Measurements from ENCODE around the gene PLA2G12A.
A peak's percentile ranks its signal among the peaks of the same experiment; 100 is the strongest.

Gene PLA2G12A

DNA sequence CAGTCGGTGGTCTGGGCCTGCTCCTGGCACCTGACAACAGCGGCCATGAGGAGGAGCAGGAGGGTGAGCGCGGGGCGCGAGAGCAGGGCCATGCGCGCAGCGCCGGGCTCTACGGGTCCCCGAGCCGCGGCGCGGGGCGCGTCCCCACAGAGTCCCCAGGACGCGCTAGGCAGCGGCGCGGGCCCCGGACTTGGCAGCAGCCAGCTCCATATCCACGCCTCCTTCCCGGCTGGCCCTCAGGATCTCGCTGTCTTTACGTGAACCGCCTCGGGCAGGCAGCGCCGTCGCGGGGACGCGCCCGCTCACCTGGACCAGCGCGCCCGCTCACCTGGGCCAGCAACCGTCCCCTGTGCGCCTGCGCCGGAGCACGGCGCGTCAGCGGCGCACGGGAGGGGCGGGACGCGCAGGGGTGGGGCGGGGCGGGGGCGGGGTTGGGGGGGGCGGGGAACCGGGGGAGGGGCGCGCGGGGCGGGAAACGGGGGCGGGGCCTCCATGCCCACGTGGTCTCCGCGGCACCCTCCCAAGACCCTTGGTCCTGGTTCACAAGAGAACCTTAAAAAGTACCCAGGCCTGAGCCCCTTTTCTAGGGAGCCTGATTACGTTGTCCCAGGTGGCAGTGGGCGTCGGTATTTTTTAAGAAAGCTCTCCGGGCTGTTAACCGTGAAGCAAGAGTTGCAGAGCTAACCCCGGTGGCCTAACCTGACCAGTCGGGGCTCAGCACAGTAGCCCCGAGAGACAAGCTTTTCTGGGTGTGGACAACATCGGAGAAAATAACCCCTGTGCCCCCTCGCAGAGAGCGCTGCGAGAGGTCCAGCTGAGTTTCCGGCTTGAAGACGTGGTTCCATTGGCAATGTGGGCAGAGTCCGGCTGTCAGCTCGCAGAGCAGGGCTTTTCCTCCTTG is at the start of gene PLA2G12A:
Gene PLA2G12A, minus strand, starts transcription at position 353 of the 901 bp plus-strand sequence. Its CDS starts 261 bp downstream, at position 92.
- peak; percentile 64 for DNase-seq (ENCODE audit: low read depth)

DNA sequence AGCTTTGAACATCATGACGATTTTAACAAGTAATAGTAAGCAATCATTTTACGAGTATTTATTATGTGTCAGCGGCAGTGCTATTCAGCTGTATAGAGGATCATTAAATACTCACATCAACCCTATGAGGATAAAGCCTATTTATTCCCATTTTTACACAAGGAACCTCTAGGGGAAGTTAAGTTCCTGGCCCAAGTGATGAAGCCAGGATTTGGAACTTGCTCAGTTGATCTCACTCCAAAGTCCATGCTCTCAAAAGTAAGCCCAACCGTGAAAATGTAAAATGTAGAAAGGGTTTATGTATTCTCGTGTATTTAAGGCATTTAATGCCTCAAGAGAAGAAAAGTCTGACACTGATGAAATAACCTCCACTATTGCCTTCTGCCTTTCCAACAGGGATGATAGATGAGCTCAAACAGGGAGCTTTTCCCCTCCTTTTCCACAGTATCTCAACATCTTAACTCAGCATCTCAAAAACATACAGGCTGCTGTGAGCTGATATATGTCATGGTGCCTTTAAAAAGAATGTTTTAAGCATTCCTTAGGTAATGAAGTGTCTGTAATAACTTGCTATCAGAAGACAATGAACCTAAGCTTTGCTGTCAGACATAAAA is 35.0 kb upstream of the PLA2G12A start:
- no peak for DNase-seq (ENCODE audit: low read depth)

DNA sequence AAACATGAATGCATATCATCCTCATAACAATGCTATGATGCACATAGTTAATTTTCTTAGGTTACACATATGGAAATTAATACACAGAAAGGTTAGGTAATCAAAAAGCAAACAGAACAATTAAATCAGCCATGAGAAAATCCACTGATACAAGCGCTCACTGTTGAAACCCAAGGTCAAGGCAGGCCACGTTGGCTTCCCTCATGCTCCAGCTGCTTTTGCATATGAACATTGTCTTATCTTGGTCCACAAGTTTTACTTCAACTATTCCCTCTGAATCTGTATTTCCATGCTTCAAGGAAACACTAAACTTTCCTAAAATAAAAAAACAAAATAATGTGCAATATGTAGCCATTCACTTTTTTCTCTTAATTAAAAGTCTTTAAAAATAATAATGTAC is 34.5 kb upstream of the PLA2G12A start:
- DNase-seq (ENCODE audit: low read depth), result no peak

DNA sequence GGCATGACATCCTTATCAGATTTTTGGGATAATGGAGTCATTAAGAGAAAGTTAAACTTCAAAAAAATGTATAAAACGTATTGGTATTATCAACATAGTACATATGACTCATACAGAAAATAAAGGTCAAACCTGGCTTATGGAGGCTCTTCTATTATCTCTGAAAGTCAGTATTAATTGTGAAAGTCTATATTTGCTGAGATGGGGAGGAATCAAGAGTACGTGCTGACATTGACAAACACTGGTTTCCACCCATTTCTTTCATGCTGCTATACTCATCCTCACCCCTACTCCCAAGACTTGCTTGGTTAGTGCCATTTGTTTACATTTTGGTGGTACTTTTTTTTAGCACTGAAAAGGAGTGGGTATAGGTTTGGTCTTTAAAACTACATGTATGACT is 30.8 kb upstream of the PLA2G12A start:
- DNase-seq (ENCODE audit: low read depth), result peak; percentile 9

DNA sequence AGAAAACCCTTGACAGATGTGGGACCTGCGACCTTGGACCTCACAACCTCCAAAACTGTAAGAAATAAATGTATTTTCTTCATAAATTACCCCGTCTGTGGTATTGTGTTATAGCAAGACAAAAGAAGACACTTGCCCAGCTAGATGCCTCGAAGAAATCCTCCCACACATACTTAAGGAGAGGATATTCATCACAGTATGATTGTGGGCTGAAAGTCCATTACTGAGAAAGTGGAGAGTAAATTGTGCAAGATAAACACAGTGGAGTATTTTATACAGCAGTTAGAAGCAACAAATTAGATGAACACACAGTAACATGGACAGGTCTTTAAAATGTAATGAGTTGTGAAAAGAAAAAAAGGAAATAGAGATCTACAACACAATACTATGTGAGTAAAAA is 25.8 kb upstream of the PLA2G12A start:
- no peak for DNase-seq (ENCODE audit: low read depth)

DNA sequence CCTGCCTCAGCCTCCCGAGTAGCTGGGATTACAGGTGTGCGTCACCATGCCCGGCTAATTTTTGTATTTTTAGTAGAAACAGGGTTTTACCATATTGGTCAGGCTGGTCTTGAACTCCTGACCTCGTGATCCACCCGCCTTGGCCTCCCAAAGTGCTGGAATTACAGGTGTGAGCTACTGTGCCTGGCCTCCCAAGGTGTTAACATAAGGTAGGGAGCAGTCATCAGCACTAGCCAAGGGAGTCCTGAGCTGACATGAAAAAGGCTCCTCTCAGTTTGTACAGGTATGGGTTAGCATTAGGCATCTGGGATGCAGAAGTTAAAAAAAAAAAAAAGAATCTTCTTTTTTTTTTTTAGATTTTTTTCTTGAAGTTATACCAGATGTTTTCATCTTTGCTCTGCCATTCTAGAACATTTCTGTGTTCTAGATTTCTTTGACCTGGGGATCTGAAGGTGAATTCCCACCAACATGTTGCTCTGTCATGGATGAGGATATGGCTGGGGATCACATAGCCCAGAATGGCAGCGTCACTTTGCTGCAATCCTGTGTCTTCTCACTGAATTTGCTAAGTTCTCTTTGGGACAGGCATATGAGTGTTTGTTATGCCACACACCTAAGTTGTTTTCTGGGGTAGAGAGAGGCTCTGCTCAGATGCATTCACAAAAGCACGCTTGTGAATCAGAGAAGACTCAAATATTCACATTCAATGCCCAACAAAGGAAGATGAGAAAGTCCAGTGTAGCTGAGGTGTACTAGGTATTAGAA is 24.4 kb upstream of the PLA2G12A start:
- DNase-seq (ENCODE audit: low read depth), result no peak

DNA sequence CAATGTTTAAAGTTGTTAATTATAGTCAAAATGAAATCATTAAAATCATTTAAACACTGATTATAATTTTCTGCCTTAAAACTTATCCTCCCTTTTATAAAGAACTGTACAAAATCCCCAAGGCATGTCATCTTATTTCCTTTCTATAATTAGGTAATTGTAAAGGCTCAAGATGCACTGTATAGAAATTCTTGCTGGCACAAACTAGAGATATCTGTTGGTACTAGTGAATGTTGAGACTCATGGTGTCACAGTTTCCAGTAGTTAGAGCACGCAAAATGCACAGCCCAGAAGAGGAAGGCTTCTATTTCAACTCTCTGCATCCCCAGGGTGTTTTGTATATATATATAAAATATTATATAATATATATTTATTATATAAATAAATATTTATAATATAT is 22.7 kb upstream of the PLA2G12A start:
- DNase-seq (ENCODE audit: low read depth), result no peak

DNA sequence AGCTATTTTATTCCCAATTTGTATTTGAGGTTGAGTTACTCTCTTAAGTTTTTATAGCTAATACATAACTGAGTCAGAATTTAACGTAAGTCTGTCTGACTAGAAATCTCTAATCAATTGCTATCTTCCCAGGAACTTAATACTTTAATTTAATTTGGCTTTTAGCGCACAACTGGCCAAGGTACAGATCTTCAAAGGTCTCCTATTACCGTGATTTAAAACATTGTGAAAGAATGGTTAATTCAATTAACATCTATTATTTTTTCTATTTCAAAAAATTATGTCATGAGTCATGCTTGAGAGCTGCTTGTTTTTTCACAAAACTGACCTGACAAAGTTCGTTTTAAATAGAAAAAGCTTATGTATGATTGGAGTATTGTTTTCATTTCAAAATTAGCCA is 22.0 kb upstream of the PLA2G12A start:
- DNase-seq (ENCODE audit: low read depth), result no peak

DNA sequence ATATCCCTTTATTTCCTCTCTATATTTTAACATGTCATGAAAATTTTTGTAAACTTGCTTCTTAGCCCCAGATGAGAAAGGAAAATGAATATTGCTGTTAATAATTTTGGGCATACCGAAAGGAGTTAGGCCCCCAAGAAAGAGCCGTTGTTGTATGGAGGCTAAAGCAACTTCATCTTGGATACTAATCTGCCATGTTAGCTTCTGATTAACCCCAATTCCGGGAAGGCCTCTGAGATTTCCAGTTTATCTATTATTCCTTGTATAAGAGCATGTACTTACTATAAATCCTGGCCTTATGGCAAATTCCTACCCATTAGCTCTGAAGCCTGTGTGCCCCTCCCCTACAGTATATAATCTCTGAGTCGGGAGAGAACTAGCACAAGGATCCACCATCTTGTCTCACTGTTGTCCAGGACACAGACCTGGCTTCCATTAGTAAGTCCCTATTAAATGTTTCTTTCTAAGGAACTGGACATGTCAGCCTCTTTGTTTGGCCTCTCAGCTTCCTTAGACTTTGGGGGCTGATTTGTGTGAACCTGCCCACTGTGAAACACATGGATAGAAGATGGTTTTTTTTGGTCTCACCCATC is 20.9 kb upstream of the PLA2G12A start:
- no peak for DNase-seq (ENCODE audit: low read depth)

DNA sequence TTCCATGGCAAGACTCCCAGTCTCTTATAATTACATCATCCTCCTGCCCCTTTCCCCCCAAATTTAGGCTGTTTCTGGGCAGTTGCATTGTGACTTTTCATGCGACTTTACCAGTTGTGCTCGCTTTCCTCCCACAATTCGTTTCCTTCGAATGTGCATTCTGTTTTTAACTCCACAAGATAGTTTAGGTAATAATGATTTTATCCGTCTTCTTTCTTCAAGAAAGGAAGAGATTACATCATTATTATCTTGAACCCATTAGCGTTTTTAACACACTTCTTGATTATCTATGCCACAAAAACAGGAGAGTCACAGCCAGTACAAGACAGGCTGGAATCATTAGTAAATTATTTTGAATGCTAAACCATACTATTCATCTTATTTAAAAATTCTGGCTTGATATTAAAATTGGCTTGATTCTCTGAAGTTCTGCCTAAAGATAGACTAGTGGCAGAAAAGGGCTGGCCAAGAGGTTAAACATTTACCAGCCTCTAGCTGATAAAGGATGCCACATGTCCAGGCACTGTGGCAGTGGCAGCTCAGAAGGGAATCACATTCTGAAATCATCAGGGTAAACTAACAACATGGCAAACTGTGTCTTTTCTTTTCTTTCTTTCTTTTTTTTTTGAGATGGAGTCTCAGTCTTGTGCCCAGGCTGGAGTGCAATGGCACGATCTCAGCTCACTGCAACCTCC is 19.7 kb upstream of the PLA2G12A start:
- DNase-seq (ENCODE audit: low read depth), result no peak

DNA sequence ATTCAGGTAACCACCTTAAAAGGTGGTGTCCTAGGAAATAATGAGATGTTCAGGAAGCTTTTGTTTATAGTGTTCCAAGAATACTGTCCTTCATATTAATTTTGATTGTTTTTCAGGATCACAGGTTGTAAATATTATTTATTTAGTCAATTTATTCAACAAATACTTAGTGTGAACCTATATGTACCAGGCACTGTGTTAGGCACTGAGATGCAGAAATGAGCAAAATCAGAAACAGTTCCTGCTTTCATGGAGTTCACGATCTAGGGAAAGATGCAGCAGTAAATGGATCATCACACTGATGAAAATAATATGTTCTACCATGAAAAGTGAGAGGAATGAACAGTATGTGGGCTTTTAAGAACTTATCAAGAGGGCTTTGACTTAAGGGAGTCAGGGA is 18.2 kb upstream of the PLA2G12A start:
- DNase-seq (ENCODE audit: low read depth), result no peak

DNA sequence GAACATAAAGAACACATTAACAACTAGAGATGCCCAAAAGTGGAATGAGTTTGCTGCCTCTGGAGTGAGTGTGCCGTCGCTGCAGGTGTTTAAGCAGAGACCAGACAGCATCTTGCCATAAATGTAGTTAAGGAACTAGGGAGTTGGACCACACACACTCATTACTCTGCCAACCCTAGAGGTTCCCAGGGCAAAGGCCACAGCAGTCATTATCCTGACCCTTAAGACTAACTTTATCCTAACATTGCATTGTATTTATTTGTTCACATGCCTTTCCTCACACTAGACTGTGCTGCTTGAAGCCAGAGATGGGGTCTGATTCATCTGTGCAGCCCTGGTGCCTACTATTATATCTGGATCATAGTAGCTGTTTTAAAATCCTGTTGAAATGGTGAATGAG is 16.9 kb upstream of the PLA2G12A start:
- no peak for DNase-seq (ENCODE audit: low read depth)

DNA sequence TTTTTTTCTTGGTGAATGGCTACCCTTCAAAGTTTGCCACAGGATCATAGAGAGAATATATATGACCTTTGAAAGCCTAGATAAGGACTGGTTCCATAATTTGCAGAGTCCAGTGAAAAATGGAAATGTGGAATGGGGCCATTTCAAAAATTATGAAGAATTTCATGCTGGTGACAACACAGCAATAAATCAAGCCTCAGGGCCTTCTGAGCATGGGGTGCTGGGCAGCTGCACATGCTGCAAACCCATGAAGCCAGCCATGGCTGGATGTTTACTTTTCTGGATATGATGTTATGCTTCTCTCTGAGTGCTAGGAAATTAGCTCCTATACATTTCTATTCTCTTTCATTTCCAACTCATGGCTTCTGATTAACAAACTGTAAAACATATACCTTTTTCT is 16.0 kb upstream of the PLA2G12A start:
- no peak for DNase-seq (ENCODE audit: low read depth)

DNA sequence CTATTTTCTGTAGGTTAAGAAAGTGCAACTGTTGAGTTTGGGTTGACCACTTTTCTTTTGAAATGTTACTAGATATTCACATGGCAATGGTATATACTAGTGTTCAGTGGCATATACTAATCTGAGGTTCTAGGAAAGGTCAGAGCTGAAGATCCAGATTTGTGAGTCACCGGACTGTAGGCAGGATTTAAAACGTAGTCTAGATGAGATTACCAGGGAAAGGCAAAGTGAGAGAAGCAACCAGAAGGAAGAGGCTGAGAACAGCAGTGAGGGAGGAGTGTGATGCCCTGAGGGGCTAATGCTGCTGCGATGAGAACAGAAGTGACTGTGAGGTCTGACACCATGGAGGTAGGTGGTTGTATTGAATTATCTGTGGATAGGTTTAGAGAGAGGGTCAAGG is 9.7 kb upstream of the PLA2G12A start:
- peak; percentile 57 for DNase-seq (ENCODE audit: low read depth)

DNA sequence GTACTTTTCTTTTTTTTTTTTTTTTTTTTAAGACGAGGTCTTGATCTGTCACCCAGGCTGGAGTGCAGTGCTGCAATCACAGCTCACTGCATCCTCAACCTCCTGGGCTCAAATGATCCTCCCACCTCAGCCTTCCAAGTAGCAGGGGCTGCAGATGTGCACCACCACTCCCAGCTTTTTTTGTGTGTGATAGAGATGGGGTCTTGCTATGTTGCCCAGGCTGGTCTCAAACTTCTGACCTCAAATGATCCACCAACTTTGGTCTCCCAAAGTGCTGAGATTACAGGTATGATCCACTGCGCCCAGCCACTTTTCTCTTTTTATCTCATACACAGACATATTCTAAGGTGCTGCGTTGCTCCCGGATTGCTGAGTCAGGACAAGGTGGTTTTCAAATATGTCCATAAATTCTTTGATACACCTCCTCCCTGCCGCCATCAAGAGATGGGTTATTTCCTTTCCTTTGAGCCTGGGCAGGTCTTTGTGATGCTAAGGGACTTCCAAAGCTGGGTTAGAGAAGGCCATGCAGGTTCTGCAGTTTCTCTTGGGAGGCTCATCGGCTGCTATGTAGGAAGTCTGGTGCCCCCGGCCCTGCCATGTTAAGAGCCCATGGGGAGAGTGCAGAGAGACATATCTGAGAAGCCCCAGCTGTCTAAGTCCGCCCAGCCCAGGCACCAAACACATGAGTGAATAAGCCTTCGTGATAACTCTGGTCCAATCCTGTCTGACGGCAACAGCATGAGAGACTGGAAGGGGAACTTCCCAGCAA is 8.4 kb upstream of the PLA2G12A start:
- DNase-seq (ENCODE audit: low read depth), result no peak

DNA sequence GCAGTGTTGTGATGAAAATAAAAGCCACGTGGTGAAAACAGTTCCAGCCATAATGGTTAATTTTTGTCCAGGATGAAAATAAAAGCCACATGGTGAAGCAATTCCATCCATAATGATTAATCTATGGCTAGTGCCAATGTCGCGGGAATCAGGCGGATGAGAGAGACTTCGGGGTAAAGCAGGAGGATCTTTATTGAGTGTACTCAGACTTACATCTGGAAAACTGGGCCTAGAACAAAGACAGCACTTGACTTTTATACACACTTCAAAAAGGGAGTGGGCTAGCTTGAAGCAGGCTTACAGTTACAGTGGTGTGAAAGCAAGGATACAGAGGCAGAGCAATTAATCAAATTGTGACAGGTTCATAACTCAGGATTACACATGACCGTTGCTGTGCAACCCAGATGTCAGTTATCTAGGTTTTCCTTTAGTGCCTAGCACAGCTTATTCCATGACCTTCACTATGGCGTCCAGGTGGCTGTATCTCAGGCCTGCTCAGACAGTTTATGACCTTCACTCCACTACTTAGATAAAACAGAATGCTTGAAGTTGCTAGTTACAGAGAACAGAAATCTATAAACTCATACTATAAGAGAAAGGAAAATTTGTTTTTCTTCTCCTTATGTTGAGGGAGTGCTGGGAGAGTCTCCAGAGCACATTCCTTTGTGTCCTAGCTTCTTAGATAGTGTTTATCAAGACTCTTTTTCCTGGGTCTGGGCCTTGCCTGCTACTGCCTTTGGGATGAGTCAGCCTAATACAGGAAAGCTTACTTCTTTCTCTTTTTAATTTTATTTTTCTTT is 5.9 kb upstream of the PLA2G12A start:
- peak; percentile 61 for DNase-seq (ENCODE audit: low read depth)

DNA sequence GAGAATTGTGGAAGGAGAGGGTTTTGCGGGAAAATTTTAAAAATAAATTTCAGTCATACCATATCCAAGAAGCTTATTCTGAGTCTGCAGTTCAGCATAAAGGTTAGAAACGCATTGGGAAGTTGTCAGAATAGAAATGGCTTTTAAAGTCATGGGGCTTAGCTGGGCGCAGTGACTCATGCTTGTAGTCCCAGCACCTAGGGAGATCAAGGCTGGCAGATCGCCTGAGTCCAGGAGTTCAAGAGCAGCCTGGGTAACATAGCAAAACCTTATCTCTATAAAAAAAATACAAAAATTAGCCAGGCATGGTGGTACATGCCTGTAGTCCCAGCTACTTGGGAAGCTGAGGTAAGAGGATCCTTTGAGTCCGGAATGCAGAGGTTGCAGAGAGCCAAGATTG is 3.9 kb upstream of the PLA2G12A start:
- no peak for DNase-seq (ENCODE audit: low read depth)

DNA sequence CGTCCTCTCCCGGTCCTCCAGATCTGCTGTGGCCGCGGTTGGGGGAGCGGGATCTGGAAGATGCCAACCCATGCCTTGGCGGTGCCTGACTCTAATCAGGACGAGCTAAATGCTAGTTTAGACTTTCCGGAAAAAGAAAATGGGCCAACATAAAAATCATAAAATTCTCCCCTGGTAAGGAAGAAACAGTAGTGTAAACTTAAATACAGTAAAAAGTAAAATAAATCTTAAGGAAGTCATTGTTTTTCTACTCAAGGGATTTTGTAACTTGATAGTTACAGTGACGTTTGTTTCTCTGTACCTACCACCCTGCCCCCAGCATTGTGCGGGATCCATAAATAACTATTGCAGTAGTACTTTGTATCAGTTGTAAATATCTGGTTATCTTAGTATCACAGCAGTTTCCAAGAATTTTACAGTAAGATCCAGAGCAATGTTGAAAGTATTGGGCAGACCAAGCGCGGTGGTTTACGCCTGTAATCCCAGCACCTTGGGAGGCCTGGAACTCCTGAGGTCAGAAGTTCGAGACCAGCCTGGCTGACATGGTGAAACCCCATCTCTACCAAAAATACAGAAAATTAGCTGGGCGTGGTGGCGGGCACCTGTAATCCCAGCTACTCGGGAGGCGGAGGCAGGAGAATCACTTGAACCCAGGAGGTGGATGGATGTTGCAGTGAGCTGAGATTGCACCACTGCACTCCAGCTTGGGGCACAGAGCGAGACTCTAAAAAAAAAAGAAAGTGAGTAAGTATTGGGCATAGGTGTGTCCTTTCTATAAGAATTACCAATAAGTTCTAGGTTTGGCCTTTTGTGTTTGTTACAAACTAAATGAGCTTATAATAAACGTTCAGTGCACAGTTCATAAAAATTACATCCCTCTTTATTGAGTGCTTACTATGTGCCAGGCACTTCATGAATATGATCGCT is 1.0 kb upstream of the PLA2G12A start:
- peak; percentile 44 for DNase-seq (ENCODE audit: low read depth)

DNA sequence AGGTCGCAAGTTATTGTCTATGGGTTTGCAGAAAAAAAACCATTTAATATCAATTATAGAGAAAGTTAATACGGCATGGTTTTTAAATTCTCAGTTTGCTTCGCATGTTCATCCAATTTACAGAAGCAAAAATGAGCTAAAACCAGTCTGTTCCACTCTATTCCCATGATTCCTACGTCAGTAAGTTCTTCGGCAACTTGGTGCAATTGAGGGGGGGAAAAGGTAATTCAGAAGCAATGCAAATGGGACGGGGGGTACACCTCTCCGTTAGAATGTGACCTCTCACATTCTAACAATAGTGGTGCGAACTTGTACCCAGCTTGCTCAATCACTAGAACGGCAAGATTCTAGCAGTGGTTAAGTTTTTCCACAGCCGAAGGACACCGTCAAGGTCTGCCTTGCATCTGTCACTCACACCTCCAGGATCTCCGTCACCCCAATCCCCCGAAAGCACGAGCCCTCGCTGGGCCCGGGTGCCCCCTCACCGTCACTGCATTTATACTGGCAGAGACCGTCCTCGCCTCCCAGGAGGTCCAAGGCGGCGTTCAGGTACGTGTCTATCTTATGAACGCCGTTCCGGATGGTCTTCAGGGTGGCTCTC is 653 bp downstream of the PLA2G12A start:
- DNase-seq (ENCODE audit: low read depth), result peak; percentile 12

All from iris pigment epithelial cell (primary cell).